HL-60 (cell line): ENCODE measurements around the gene MICAL2.

Experiments used
- GABPA ChIP-seq: IDR thresholded peaks from 2 replicates; pipeline ENCODE4 v1.6.1; 2012; ENCODE audit warnings: low read depth
- POLR2AphosphoS5 ChIP-seq: IDR thresholded peaks from 2 replicates; pipeline ENCODE4 v1.6.1; 2012; ENCODE audit warnings: low read depth
- TF ChIP-seq, protein P1 (sequence below): IDR thresholded peaks from one replicate; pipeline ENCODE4 v1.5.1; 2011; ENCODE audit warnings: low read length, control low read depth, inconsistent platforms; ENCODE audit not compliant: insufficient read depth
- TF ChIP-seq, protein P2 (sequence below): IDR thresholded peaks from 2 replicates; pipeline ENCODE4 v1.6.1; 2012; ENCODE audit warnings: low read depth; ENCODE audit not compliant: insufficient replicate concordance

DNA sequence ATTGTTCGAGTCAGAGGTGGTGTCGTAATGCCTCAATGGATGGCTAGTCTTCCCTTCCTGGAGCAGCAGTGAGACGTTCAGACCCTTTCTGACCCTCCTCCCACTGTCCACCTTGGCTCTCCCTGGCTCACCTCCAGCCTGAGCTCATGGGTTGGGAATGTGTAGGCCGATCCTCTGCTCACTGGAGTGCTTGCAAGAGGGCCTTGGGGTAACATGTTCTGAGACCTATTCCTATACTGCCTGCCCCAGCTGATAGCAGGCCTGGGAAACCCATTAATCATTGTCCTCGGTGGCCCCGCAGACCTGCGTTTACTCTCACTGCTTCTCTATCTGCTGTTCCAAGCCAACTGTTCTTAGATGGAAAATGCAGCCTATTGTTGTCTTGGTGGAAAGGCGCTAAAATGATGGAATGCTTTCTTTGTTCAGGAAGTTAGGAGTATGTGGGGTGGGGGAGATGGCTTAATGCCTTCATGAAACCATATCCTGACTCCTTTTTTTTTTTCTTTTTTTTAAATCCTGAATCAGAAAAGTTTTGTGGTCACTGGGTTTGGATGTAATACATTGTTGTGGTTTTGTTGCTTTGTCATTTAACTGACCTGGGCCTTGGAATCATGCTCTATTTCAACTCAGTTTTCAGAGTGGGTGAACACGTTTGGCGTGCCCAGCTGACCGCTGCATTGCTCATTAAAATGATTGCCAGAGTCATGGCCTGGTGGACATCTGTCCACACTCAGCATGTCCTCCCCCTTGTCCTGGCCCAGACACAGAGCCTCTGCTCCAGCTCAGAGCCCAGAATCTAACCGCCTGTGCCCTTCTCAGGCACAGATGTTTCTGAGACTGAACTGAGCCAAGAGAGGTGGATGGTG lies 72.5 kb downstream of the MICAL2 start:
- TF ChIP-seq POLR2AphosphoS5 (no peak), GABPA (no peak)
- TF ChIP-seq, protein P1, sequence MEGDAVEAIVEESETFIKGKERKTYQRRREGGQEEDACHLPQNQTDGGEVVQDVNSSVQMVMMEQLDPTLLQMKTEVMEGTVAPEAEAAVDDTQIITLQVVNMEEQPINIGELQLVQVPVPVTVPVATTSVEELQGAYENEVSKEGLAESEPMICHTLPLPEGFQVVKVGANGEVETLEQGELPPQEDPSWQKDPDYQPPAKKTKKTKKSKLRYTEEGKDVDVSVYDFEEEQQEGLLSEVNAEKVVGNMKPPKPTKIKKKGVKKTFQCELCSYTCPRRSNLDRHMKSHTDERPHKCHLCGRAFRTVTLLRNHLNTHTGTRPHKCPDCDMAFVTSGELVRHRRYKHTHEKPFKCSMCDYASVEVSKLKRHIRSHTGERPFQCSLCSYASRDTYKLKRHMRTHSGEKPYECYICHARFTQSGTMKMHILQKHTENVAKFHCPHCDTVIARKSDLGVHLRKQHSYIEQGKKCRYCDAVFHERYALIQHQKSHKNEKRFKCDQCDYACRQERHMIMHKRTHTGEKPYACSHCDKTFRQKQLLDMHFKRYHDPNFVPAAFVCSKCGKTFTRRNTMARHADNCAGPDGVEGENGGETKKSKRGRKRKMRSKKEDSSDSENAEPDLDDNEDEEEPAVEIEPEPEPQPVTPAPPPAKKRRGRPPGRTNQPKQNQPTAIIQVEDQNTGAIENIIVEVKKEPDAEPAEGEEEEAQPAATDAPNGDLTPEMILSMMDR = no peak
- TF ChIP-seq, protein P2, sequence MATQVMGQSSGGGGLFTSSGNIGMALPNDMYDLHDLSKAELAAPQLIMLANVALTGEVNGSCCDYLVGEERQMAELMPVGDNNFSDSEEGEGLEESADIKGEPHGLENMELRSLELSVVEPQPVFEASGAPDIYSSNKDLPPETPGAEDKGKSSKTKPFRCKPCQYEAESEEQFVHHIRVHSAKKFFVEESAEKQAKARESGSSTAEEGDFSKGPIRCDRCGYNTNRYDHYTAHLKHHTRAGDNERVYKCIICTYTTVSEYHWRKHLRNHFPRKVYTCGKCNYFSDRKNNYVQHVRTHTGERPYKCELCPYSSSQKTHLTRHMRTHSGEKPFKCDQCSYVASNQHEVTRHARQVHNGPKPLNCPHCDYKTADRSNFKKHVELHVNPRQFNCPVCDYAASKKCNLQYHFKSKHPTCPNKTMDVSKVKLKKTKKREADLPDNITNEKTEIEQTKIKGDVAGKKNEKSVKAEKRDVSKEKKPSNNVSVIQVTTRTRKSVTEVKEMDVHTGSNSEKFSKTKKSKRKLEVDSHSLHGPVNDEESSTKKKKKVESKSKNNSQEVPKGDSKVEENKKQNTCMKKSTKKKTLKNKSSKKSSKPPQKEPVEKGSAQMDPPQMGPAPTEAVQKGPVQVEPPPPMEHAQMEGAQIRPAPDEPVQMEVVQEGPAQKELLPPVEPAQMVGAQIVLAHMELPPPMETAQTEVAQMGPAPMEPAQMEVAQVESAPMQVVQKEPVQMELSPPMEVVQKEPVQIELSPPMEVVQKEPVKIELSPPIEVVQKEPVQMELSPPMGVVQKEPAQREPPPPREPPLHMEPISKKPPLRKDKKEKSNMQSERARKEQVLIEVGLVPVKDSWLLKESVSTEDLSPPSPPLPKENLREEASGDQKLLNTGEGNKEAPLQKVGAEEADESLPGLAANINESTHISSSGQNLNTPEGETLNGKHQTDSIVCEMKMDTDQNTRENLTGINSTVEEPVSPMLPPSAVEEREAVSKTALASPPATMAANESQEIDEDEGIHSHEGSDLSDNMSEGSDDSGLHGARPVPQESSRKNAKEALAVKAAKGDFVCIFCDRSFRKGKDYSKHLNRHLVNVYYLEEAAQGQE = no peak
